Spinal cord (tissue), 10 donors: ENCODE results near the gene C2orf68. TPM values are rescaled to one million over a fixed set of nuclear protein-coding genes. Genes with fewer than 3 reads are reported as not detected.

Source experiments
- DNase-seq, 6 donors: peaks; one replicate each; pipeline versions ENCODE4 v3.0.0 to v3.0.0-alpha.2; 2013 to 2015; ENCODE audit warnings: low spot score in 6 of 6, low read depth in 4 of 6
- H3K27ac ChIP-seq: one replicate; pipeline ENCODE4 v1.5.1; 2013; ENCODE audit warnings: low read depth, low read length, control low read depth
- H3K27me3 ChIP-seq: one replicate; pipeline ENCODE4 v1.6.1; 2013; ENCODE audit warnings: low read length; ENCODE audit not compliant: control insufficient read depth, insufficient read depth
- H3K36me3 ChIP-seq: one replicate; pipeline ENCODE4 v1.6.1; 2013; ENCODE audit warnings: low read length; ENCODE audit not compliant: control insufficient read depth, insufficient read depth
- H3K4me1 ChIP-seq: one replicate; pipeline ENCODE4 v1.6.1; 2013; ENCODE audit warnings: low read length; ENCODE audit not compliant: control insufficient read depth, insufficient read depth
- H3K4me3 ChIP-seq: one replicate; pipeline ENCODE4 v1.5.1; 2013; ENCODE audit warnings: low read depth, low read length, control low read depth
- H3K9me3 ChIP-seq: one replicate; pipeline ENCODE4 v1.6.1; 2013; ENCODE audit warnings: low read length; ENCODE audit not compliant: control insufficient read depth, insufficient read depth
- WGBS: methylation state at CpG from one replicate; pipeline ENCODE4 v1.1.5; 2013; ENCODE audit warnings: missing lambda C conversion rate; ENCODE audit not compliant: insufficient coverage; 5-methylcytosine and 5-hydroxymethylcytosine counted together
- polyA plus RNA-seq, 2 donors: library from polyadenylated mRNA; unstranded; fragments of 120-200 nt; gene quantifications; one replicate each; pipeline ENCODE4 v1.2.1, GENCODE V29; 2013; ENCODE audit not compliant: insufficient read length in 2 of 2
- total RNA-seq, 2 donors: library from RNA; depleted of rRNA in 1 of 2; stranded (reverse); fragments of 120-200 nt in 1 of 2; fragments of >200 nt in 1 of 2; gene quantifications; one replicate each; pipeline versions ENCODE4 v1.2.3 to v1.2.4, GENCODE V29; 2013 to 2014
- donor health status: healthy.

C2orf68 gene
- total and polyA plus RNA-seq, 4 donors = 31.6 to 53.0 (median 41.0) TPM

- WGBS = 3% methylated on average over 33 of the region's 36 CpGs
- H3K9me3 ChIP-seq = no peaks in the 10 kb centered on the region
- peaks cover 47% of the 10 kb centered on the region for H3K4me1 ChIP-seq
- peak overlapping the region; percentile 33 for H3K27ac ChIP-seq
- H3K27me3 ChIP-seq = no peaks in the 10 kb centered on the region
- H3K36me3 ChIP-seq = peaks cover 37% of the 10 kb centered on the region
- H3K4me3 ChIP-seq = peak overlapping the region; percentile 89
- peak in 1 of 6 donors; percentile 67 for DNase-seq
Measured at GRCh38 chr2:85601771-85602475, 9.9 kb downstream of the C2orf68 start.

DNA sequence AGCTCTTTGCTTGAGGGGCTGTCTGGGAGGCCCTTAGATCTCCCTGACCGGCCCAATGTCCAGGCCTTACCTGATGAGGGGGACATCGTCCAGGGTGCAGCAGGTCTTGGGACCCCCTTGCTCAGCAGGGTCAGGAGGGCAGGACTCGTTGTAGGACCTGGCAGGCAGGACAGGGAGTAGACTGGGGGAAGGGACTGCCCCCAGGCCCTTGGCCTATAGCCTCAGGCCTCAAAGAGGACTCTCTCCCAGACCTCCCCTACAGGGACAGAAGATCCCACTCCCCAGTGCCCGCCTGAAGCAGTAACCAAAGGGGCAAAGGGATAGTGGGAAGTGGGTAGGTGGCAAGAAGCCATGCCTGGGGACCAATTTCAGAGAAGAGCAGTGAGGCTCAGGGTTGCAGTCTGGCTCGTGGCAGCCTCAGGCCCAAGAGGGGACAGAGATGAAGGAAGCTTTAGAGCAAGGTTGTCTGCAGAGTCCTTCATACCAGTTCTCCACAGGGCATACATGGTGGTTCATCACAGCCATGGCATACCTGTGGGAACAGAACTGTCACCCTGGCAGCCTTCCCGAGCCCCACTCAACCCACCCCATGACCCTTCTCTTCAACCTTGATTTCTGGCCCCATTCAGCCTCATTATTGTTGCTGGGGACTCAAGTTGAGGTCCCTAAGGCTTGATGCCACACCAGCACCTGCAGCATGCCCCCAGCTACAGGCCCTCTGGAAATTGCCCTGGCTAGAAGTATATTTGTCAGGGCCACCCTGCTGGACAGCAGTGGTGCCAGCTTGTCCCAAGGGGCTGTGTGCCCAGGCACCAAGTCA is 10.7 kb downstream of the C2orf68 start:
- DNase-seq = no peak
- Histone ChIP-seq H3K9me3 (no peaks in the 10 kb centered on the region), H3K27ac (no peak overlapping the region), H3K4me3 (no peak overlapping the region), H3K27me3 (no peaks in the 10 kb centered on the region), H3K4me1 (peaks cover 47% of the 10 kb centered on the region), H3K36me3 (peaks cover 39% of the 10 kb centered on the region)
- 85% methylated on average over 6 of the region's 6 CpGs for WGBS

DNA sequence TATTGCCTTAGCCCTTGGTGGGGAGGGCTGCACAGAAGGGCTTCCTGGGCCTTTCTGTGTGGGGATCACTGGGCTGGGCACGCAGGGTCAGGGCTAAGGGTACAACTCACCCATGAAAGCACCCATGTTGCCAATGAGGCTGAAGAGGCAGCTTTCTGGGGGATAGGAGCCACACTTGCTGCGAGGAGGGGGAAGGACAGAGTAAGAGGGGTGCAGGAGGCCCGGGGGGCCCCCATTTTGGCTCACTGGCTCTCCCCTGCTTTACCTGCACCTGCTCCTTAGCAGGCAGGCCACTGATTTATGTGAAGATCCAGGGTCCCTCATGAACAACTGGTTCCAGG is 11.7 kb downstream of the C2orf68 start:
- no peak for DNase-seq
- Histone ChIP-seq H3K27ac (no peak overlapping the region), H3K4me3 (no peak overlapping the region), H3K27me3 (no peaks in the 10 kb centered on the region), H3K9me3 (no peaks in the 10 kb centered on the region), H3K36me3 (peaks cover 39% of the 10 kb centered on the region), H3K4me1 (peaks cover 46% of the 10 kb centered on the region)
- WGBS = 74% methylated on average over 2 of the region's 3 CpGs

- Histone ChIP-seq H3K9me3 (no peaks in the 10 kb centered on the region), H3K27me3 (no peaks in the 10 kb centered on the region), H3K4me1 (peaks cover 46% of the 10 kb centered on the region), H3K27ac (no peak overlapping the region), H3K36me3 (peaks cover 39% of the 10 kb centered on the region), H3K4me3 (no peak overlapping the region)
- no peak for DNase-seq
- 81% methylated on average over 16 of the region's 17 CpGs for WGBS
Measured at GRCh38 chr2:85599468-85600234, 12.2 kb downstream of the C2orf68 start.

DNA sequence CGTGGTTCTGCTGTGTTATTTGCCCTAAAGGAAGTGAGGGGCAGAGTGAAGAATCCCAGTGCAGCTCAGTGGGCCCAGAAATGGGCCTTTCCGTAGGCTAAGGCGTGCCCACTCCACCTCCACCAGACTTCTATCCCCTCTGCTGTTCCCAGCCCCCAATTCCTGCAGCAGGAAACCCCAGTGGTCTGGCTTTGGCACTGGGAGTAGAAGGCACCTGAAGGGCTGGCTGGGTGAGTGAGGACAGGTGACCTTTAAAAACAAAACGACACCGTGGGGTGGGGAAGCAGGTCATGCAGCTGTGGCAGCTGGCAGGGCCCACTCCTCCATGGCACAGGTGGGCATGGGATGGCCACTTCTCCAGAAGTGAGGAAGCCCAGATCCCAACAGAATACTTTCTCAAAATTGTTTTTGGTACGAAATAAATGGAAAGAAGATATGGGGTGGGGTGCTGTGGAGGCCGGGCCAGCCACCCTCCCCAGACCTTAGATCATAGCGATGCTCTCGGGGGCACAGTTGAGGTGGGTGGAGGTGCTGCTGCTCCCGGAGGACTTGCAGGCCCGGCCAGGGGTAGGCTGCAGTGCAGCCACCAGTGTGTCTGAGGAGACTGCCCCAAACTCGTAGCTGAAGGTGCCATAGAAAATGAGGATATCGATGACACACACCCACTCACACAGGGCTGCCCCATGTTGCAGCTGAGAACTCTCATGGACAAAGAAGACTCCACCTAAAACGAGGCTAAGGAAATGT is 13.1 kb downstream of the C2orf68 start:
- H3K9me3 ChIP-seq = no peaks in the 10 kb centered on the region
- WGBS = 95% methylated on average over 4 of the region's 14 CpGs
- H3K36me3 ChIP-seq = peaks cover 39% of the 10 kb centered on the region
- H3K4me1 ChIP-seq = peaks cover 45% of the 10 kb centered on the region
- DNase-seq = no peak
- H3K4me3 ChIP-seq = no peak overlapping the region
- no peaks in the 10 kb centered on the region for H3K27me3 ChIP-seq
- no peak overlapping the region for H3K27ac ChIP-seq

- 83% methylated on average over 5 of the region's 5 CpGs for WGBS
- Histone ChIP-seq H3K27ac (no peak overlapping the region), H3K9me3 (no peaks in the 10 kb centered on the region), H3K36me3 (peaks cover 39% of the 10 kb centered on the region), H3K4me1 (peaks cover 34% of the 10 kb centered on the region), H3K27me3 (no peaks in the 10 kb centered on the region), H3K4me3 (no peak overlapping the region)
- DNase-seq = no peak
Measured at GRCh38 chr2:85597241-85597640, 14.6 kb downstream of the C2orf68 start.

DNA sequence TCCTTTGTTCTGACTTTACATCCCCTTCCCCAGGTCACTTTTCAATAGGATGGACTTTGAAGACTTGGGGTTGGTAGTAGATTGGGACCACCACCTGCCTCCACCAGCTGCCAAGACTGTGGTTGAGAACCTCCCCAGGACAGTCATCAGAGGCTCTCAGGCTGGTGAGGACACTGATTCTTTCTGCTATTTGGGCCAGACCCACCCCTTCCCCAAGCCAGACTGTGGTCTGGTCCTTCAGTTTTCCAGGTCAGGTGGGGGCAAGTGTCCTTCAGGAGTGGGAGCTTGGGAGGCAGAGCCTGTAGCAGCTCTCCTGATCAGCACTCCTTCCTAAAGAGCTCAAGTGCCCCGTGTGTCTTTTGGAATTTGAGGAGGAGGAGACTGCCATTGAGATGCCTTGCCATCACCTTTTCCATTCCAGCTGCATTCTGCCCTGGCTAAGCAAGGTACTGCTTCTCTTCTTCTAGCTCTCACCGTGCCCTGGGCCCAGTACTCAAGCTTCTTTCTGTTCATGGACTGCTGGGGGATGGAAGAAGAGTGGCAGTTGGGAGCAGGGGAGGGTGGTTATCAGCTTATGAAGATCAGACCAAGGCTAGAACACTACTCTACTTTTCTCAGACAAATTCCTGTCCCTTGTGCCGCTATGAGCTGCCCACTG is 15.3 kb downstream of the C2orf68 start:
- peaks cover 31% of the 10 kb centered on the region for H3K4me1 ChIP-seq
- peaks cover 39% of the 10 kb centered on the region for H3K36me3 ChIP-seq
- H3K9me3 ChIP-seq = no peaks in the 10 kb centered on the region
- peak overlapping the region; percentile 88 for H3K4me3 ChIP-seq
- no peaks in the 10 kb centered on the region for H3K27me3 ChIP-seq
- no peak for DNase-seq
- H3K27ac ChIP-seq = no peak overlapping the region
- no CpG with 5 or more reads among the region's 3 CpGs for WGBS

GRCh38 chr2:85596026-85596333 is 15.9 kb downstream of the C2orf68 start:
- Histone ChIP-seq H3K27me3 (no peaks in the 10 kb centered on the region), H3K4me1 (peaks cover 30% of the 10 kb centered on the region), H3K27ac (peak overlapping the region; percentile 84), H3K9me3 (no peaks in the 10 kb centered on the region), H3K4me3 (peak overlapping the region; percentile 88), H3K36me3 (peaks cover 37% of the 10 kb centered on the region)
- WGBS = 0% methylated on average over 9 of the region's 10 CpGs
- no peak for DNase-seq
